Neural cell (in vitro differentiated cells): ENCODE measurements around the gene SLC6A9.

Source experiments
- EP300 ChIP-seq: fragments of 450-650 bp; conservative IDR thresholded peaks from 2 replicates; pipeline ENCODE4 v1.6.1; 2014; ENCODE audit warnings: antibody characterized with exemption, mild to moderate bottlenecking, moderate library complexity; ENCODE audit not compliant: poor library complexity, severe bottlenecking
- EZH2 ChIP-seq: fragments of 200-600, 300-800 bp; shearing (Covaris generic), sonication (generic); IDR thresholded peaks from 2 replicates; pipeline ENCODE4 v1.6.1; 2014; ENCODE audit warnings: antibody characterized with exemption, low read length, borderline replicate concordance, mild to moderate bottlenecking; ENCODE audit not compliant: insufficient read depth, poor library complexity, severe bottlenecking
- MXI1 ChIP-seq: fragments of 450-650 bp; conservative IDR thresholded peaks from 2 replicates; pipeline ENCODE4 v1.6.1; 2014; ENCODE audit warnings: antibody characterized with exemption, mild to moderate bottlenecking; ENCODE audit not compliant: poor library complexity, severe bottlenecking
- POLR2AphosphoS5 ChIP-seq: IDR thresholded peaks from 2 replicates; pipeline ENCODE4 v1.6.1; 2012
- RAD21 ChIP-seq: fragments of 450-650 bp; conservative IDR thresholded peaks from 2 replicates; pipeline ENCODE4 v1.6.1; 2014; ENCODE audit warnings: antibody characterized with exemption, mild to moderate bottlenecking, moderate library complexity
- REST ChIP-seq: IDR thresholded peaks from 2 replicates; pipeline ENCODE4 v1.6.1; 2012; ENCODE audit warnings: borderline replicate concordance
- TF ChIP-seq, protein P1 (sequence below): fragments of 450-650 bp; IDR thresholded peaks from 2 replicates; pipeline ENCODE4 v1.5.1; 2014; ENCODE audit warnings: antibody characterized with exemption, mild to moderate bottlenecking, moderate library complexity; ENCODE audit not compliant: poor library complexity, severe bottlenecking

- TF ChIP-seq, protein P1, sequence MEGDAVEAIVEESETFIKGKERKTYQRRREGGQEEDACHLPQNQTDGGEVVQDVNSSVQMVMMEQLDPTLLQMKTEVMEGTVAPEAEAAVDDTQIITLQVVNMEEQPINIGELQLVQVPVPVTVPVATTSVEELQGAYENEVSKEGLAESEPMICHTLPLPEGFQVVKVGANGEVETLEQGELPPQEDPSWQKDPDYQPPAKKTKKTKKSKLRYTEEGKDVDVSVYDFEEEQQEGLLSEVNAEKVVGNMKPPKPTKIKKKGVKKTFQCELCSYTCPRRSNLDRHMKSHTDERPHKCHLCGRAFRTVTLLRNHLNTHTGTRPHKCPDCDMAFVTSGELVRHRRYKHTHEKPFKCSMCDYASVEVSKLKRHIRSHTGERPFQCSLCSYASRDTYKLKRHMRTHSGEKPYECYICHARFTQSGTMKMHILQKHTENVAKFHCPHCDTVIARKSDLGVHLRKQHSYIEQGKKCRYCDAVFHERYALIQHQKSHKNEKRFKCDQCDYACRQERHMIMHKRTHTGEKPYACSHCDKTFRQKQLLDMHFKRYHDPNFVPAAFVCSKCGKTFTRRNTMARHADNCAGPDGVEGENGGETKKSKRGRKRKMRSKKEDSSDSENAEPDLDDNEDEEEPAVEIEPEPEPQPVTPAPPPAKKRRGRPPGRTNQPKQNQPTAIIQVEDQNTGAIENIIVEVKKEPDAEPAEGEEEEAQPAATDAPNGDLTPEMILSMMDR: no peak
- TF ChIP-seq POLR2AphosphoS5 (no peak), EZH2 (no peak), EP300 (no peak), RAD21 (no peak), REST (no peak), MXI1 (no peak)
Observed at GRCh38 chr1:44079566-44079965, 48.3 kb upstream of the SLC6A9 start.
